ENCODE data around the gene ZNF444.

Gene ZNF444

GRCh38 chr19:56107626-56108351, 33.3 kb upstream of the ZNF444 start:
- DNase-seq (ENCODE audit: low spot score), result no peak

- DNase-seq (ENCODE audit: low spot score), result no peak
Observed at GRCh38 chr19:56108447-56109195, 32.5 kb upstream of the ZNF444 start.

- no peak for DNase-seq (ENCODE audit: low spot score)
Observed at GRCh38 chr19:56109226-56109625, 31.9 kb upstream of the ZNF444 start.

GRCh38 chr19:56110515-56111448, 30.3 kb upstream of the ZNF444 start:
- no peak for DNase-seq (ENCODE audit: low spot score)

GRCh38 chr19:56111601-56112312, 29.3 kb upstream of the ZNF444 start:
- no peak for DNase-seq (ENCODE audit: low spot score)

- DNase-seq (ENCODE audit: low spot score), result no peak
Observed at GRCh38 chr19:56112313-56112709, 28.8 kb upstream of the ZNF444 start.

GRCh38 chr19:56113074-56113632, 27.9 kb upstream of the ZNF444 start:
- no peak for DNase-seq (ENCODE audit: low spot score)

GRCh38 chr19:56114051-56114777, 26.9 kb upstream of the ZNF444 start:
- no peak for DNase-seq (ENCODE audit: low spot score)

- DNase-seq (ENCODE audit: low spot score), result no peak
Observed at GRCh38 chr19:56114778-56115110, 26.3 kb upstream of the ZNF444 start.

GRCh38 chr19:56115490-56115889, 25.6 kb upstream of the ZNF444 start:
- DNase-seq (ENCODE audit: low spot score), result no peak

GRCh38 chr19:56116606-56117005, 24.5 kb upstream of the ZNF444 start:
- no peak for DNase-seq (ENCODE audit: low spot score)

GRCh38 chr19:56117376-56117884, 23.7 kb upstream of the ZNF444 start:
- DNase-seq (ENCODE audit: low spot score), result no peak

GRCh38 chr19:56117889-56118288, 23.2 kb upstream of the ZNF444 start:
- no peak for DNase-seq (ENCODE audit: low spot score)

- DNase-seq (ENCODE audit: low spot score), result no peak
Observed at GRCh38 chr19:56118666-56119581, 22.2 kb upstream of the ZNF444 start.

- no peak for DNase-seq (ENCODE audit: low spot score)
Observed at GRCh38 chr19:56119582-56119978, 21.5 kb upstream of the ZNF444 start.

GRCh38 chr19:56120002-56120370, 21.1 kb upstream of the ZNF444 start:
- no peak for DNase-seq (ENCODE audit: low spot score)

GRCh38 chr19:56120371-56121179, 20.5 kb upstream of the ZNF444 start:
- DNase-seq (ENCODE audit: low spot score), result peak; percentile 50
